HG02943 (cell line): ENCODE measurements around the gene SPPL2B.

Source experiments
- ATAC-seq: cut with Tn5 transposase; IDR thresholded peaks from one replicate; pipeline ENCODE4 v1.9.1; 2021; ENCODE audit warnings: mild to moderate bottlenecking, low read depth, moderate library complexity; ENCODE audit not compliant: unreplicated experiment

Gene SPPL2B

DNA sequence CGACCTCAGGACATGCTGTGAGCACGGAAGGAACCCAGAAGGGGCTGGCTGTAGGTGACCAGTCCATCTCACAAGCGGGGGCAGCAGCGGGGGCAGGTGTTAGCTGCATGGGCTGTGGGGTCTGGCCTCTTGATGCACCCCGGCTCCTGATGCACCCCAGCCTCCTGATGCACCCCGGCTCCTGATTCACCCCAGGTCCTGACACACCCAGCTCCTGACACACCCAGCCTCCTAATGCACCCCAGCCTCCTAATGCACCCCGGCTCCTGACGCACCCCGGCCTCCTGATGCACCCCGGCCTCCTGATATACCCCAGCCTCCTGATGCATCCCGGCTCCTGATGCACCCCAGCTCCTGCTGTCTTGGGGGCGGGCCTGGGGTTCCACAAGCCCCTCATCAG, 7.5 kb upstream of the SPPL2B start:
- ATAC-seq, result no peak

DNA sequence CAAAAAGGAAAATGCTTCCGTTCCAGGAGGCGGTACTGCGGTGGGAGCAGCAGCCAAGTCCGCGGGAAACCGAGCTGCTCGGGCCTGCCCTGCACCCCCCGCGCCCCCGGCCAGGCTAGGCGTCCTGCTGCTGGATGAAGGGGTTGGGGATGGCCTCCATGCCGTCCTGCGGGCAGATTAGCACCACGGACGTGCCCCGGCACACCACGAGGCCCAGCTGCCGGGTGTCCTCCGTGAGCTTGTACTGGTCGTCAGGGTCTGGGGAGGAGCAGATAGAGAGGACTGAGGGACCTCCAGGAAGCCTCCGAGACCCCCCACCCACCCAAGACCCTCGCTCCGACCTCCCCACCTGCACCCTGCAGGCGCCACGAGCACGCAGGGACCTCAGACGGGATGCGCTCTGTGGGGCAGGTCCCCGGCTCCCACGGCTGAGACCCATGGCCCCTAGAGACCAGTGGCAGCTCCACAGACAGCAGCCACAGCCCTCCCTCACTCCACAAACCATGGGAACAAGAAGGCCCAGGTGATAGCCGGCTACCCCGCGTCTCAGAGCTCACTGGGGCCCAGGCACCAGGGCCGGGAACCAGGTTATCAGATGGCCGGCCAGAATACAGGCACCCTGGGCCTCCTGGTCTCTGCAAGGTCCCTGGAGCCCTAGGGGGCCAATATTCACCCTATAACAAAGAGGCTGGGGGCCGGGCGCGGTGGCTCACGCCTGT, 6.8 kb upstream of the SPPL2B start:
- ATAC-seq, result no peak

DNA sequence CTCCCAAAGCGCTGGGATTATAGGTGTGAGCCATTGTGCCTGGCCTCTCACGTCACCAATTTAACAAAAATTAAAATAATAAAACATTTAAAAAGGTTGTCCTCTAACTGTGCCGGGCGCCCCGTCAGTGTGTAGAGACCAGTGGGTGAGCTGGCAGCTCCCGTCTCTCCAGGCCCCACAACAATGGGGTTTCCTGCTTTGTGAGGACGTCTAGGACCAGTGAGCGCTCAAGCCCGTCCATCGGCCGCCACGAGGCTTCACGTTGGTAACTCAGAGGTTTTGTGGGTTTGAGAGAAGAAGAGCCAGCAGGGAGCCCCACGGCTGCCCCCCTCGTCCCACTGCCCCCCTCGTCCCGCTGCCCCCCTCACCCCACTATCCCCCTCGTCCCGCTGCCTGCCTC, 4.8 kb upstream of the SPPL2B start:
- ATAC-seq, result no peak

DNA sequence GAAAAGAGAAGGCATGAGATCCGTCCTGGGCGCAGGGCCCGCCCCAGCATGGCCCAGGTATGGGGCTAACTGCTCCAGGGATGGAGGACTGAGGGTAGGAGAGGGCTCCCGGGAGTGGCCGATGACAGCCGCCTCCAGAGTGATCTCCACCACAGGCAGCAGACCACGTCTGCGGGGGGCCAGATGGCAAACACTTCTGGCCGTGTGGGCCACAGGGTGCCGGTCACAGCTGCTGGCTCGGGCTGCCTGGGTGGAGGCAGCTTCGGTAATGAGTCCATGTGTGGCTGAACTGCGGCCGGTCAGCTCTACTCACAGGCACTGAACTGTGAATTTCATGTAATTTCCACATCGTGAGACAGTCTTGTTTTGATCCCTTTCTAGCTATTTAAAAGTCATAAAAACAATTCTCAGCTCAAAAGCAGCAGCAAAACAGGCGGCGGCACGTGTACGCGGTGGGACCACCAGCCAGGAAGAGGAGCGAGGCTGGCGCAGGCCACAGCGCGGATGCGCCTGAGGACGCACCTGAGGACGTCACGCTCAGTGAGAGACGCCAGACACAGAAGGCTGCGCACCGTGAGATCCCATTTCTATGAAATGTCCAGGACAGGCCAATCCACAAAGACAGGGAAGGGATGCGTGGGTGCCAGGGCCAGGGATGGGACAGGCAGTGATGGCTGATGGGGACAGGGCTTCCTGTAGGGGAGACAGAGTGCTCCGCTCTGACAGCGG, 4.1 kb upstream of the SPPL2B start:
- ATAC-seq, result no peak

DNA sequence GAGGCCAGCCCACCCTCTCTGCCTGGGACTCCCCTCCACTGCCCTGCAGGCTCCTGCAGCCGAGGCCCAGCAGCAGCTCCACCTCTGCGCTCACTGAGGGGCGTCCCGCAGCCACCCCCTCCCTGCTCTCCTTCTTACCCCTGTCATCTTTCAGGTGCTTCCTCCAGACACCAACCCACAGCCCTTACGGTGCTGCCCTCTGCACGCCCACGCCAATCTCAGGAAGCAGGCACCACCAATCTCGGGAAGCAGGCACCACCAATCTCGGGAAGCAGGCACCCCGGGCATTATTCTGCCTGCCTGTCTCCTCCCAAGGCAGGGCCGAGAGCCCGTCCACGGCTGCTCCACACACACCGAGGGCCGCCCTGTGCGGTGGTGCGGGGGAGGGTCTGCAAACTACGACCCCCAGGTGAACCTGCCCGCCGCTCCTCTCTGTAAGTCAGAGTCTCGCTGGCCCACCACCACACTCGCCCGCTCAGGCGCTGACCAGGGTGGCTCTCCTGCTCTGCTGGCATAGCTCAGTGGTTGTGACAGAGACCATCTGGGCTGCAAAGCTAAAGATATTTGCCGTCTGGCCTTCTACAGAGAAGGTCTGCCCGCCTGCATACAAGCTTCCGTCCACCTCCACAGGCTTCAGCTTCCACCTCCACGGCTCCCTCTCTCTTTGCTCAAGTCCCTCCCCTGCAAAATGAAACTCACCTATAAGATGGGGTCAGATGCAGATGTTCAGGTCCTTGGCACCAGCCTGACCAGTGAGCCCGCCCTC, 3.0 kb upstream of the SPPL2B start:
- no peak for ATAC-seq

DNA sequence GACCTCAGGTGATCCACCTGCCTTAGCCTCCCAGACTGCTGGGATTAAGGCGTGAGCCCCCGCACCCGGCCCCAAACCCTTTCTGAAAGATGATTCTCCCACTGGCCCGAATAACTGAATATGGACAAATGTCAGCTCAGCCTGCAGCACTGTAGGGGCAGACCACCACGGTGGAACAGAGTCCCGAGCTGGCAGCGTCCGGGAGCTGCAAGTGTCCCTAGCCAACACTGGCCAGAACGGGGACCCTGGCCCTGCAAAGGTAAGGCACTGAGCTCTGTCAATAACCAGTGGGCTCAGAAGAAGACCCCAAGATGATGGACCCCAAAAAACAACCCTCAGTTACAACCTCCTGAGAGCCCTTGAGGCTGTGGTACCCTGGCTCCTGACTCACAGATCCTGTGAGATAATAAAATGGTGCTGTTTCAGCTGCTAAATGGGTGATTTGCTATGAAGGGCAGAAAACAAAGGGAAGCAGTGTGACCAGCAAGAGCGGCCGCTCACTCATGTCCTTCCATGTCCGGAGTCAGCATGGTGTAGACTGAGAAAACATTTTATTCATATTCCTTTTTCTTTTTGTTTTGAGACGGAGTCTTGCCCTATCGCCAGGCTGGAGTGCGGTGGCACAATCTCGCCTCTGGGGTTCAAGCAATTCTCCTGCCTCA, 1.7 kb upstream of the SPPL2B start:
- no peak for ATAC-seq

DNA sequence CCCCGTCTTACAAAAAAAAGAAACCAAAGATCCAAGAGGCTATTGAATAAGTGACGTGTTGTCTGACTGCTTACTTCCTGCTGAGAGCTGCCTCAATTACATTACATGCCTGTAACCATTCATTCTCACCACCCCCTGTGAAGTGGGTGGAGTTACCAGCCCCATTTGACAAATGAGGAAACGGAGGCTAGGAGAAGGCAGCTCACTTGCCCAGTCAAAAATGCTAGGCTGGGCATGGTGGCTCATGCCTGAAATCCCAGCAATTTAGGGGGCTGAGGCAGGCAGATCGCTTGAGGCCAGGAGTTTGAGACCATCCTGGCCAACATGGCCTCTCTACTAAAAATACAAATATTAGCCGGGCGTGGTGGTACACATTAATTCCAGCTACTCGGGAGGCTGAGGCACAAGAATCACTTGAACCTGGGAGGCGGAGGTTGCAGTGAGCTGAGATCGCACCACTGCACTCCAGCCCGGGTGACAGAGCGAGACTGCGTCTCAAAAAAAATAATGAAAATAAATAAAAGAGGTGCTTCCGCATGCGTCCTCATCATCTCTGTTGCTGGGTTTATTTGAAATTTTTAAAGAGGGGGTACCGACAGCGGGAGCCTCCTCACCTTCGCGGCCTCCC, 597 bp upstream of the SPPL2B start:
- no peak for ATAC-seq

DNA sequence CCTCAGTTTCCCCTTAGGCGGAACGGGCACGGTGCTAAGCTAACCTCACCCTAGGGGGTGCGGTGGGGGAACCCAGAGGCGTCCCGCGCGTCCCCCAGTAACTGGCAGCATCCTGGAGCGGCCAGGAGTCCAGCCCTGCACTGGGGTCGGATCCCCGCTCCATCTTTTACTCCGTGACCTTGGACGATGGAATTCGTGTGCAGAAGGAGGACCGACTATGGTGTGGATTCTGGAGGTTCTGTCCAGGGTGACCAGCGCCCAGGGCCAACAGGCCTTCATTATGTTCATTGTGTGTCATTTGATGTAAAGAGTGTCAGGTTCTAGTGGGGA, 630 bp downstream of the SPPL2B start:
- ATAC-seq, result no peak

DNA sequence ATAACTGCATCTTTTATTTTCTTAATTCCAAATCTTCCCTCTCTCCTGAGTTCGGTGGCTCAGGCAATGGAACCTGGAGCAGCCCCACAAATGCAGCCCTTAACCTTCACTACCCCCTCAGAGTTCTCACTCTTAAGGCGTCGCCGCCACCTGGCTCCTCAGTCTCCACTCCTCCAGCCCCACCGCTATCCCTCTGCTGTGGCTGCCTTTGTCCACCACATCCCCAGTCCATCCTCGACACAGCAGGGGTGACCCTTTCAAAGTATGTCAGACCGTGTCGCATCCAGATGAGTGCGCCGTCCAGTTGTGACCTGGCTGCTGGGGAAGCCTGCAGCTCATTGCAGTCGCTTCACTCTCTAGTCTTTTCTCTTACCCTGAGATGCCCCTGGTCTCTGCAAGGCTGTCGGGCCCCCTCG, 1.0 kb downstream of the SPPL2B start:
- no peak for ATAC-seq

DNA sequence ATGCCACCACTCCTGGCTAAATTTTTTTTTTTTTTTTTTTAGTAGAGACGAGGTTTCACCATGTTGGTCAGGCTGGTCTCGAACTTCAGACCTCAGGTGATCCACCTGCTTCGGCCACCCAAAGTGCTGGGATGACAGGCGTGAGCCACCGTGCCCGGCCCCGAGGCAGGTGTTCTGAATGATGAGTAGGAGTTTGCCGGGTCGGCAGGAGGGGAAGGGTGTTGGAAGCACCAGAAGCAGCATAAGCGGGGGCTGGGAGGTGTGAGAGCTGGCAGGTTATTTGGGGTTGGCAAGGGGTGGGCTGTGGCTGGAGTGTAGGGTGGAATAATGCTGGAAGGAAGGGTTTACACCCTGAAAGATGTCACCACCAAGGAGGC, 1.8 kb downstream of the SPPL2B start:
- ATAC-seq, result no peak

DNA sequence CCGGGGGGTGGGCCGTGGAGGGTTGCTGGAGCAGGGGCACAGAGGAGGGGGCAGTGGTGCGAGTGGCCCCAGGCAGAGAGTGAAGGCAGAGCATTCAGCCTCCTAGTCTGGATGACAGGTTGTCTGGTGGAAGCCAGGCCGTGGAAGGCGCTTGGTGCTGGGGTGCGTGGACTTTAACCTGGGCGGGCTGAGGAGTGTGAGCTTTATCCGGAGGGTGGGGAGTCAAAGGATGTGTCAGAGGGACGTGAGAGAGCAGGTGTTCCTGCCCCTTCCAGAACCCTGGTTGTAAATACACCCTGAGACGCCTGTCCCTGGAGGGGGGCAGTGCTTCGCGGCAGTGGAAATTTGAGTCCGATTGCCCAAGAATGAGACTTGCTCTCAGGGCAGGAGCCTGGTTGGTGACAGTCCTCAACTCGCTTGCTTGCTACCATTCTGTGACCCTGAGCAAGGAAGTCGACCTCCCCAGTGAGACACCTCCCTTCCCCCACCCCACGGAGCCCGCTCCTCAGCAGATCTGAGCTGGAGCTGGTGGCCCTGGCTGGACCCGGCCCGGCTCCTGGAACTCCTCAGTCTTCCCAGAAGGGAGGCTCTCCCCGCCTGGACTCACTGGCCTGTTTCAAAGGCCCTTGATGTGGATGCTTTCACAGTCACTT, 2.3 kb downstream of the SPPL2B start:
- no peak for ATAC-seq

DNA sequence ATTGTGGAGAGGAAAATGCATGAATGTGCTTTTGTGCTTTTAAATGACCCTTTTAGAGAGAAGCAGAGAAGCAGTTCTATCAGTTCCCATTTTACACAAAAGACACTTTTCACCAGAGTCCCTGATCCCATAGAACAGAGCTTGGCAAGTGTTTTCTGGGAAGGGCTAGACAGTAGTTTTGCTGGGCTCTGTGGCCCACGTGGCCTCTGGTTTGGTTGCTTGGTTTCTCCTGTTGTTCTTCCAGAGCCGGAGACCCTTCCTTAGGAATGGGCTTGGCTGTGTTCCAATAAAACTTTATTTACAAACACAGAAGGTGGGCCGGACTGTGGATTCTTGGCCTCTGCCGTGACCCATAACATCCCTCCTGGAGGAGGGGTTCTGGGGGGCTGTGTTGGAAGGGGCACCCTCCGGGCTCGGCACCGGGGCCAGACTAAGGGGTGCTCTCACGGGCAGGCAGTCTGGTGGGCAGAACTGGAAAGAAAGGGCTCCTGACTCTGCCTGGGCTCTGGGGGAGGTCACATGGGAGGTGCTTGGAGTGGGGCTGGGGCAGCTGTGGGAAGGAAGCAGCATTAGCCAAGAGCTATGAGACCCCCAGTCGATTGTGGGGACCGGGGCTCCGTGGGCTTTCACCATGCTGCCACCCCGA, 3.2 kb downstream of the SPPL2B start:
- ATAC-seq, result no peak

DNA sequence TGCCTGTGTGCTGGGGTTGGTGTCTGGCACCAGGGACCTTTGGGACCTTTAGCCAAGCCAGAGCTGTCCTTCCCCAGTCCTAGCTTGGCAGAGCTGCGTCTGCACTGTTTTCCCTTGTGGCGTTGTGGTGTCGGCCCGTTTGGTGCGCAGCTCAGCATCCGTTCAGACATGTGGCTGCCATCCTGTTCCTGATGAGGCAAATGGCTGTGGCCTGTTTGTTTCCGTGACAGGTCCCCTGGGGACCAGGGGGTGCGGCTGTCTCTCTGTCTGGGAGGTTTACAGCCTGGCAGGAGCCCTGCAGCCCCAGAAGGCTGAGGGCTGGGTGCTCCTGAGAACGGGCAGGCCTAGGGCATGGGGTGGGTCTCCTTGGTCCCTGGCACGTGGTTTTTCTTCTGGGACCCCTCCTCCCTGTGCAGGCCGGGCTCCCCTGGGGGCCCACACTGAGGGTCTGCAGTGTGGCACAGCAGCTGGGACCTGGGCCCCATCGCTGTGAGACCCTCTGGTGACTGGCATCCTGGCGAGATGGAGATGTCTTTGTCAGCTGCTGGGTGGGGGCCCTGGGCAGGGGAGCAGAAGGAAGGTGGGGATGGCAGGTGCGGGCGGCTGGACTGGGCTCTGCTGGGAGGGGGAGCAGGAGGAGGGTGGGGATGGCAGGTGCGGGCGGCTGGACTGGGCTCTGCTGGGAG, 4.0 kb downstream of the SPPL2B start:
- no peak for ATAC-seq

DNA sequence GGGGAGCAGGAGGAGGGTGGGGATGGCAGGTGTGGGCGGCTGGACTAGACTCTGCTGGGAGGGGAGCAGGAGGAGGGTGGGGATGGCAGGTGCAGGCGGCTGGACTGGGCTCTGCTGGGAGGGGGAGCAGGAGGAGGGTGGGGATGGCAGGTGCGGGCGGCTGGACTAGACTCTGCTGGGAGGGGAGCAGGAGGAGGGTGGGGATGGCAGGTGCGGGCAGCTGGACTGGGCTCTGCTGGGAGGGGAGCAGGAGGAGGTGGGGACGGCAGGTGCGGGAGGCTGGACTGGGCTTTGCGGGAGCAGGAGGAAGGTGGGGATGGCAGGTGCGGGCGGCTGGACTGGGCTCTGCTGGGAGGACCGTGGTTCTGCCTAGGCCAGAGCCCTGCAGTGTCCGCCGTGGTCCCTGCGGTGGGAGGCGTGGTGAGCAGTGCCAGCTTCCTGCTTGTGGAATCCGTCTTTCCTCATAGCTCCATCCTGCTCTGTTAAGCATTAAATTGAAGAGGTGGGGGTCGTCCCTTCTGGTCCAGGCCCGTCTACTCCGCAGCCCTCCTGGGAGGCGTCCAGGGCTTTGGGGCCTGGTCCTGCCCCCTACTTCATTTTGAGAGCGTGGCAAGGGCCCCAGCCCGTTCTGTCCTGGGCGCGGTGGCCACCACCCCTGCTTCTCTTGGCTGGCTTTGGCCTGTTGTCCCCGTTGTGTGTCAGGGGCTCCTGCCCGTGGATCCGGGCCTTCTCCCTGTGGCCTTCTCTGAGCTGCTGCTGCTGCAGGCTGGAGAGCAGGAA, 4.7 kb downstream of the SPPL2B start:
- ATAC-seq, result no peak

DNA sequence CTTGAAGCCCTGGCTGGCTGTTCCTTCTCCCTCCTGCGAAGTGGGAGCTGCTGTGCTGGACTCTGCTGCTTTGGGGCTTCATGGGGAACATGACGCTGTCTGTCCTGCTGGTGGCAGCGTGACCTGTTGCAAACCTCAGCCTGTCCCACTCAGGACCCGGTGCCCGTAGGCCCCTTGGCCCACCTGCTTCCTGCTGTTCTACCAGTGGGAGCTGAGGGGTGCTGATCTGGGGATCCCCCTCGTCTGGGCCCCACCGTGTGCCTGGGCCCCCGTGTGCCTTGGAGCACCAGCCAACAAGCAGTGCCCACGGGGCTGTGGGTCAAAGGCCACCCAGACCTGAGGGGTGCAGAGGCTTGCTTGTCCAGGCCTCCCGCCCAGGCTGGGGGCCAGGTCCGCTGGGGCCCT, 5.3 kb downstream of the SPPL2B start:
- no peak for ATAC-seq

DNA sequence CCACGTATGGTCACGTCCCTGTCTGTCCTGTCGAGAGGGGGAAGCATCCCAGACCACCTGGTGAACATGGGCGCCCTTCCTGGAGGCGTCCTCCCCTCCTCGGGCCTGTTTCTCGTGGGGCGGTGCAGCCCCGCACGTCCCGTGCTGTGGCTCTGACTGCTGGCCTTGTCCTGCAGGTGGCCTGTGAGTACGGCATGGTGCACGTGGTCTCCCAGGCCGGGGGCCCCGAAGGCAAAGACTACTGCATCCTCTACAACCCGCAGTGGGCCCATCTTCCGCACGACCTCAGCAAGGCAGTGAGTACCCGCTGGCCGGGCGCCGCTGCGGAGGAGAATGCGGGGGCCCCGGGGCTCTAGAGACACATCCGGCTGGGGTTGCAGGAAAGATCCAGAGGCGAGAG, 5.9 kb downstream of the SPPL2B start:
- ATAC-seq, result no peak

DNA sequence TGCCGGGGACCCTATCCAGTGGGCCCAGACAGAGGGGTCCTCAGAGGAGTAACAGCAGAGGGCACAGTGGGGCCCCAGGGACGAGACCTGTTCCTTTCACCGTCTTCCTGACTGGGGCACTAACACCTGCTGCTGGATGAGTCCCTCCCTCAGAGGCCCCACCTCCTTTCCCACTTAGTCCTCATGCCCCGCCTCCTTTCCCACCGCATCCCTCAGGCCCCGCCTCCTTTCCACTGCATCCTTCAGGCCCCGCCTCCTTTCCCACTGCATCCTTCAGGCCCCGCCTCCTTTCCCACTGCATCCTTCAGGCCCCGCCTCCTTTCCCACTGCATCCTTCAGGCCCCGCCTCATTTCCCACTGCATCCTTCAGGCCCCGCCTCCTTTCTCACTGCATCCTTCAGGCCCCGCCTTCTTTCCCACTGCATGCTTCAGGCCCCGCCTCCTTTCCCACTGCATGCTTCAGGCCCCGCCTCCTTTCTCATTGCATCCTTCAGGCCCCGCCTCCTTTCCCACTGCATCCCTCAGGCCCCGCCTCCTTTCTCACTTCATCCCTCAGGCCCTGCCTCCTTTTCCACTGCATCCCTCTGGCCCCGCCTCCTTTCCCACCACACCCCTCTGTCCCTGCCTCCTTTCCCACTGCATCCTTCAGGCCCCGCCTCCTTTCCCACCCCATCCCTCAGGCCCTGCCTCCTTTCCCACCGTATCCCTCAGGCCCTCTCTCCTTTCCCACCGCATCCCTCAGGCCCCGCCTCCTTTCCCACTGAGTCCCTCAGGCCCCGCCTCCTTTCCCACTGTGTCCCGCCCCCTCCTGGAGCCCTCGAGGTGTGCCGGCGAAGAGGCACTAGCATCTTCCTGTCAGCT, 6.7 kb downstream of the SPPL2B start:
- no peak for ATAC-seq

DNA sequence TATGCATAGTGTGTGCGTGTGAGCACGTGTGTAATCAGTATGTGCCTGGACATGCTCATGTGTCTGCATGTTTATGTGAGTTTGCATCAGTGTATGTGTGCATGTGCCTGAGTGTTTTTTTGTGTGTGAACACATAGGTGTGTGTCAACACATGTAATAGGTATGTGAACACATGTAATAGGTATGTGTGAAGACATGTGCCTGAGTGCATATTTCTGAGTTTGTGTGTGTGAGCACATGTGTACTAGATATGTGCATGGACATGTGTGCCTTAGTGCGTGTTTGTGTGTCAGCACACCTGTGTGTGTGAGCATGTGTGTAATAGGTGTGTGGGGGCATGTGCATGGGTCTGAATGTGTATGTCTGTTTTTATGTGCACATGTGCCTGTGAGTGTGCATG, 7.4 kb downstream of the SPPL2B start:
- no peak for ATAC-seq
